Astrocyte of the spinal cord (primary cell): ENCODE measurements around the gene NCOA7.

Experiments
- DNase-seq: peaks from one replicate; pipeline ENCODE4 v3.0.0; 2011; ENCODE audit warnings: low read depth, low spot score
- H3K4me3 ChIP-seq: 2 replicates; pipeline ENCODE4 v1.5.1; 2011; ENCODE audit warnings: low read depth, mild to moderate bottlenecking, low read length, moderate library complexity
- CTCF ChIP-seq: IDR thresholded peaks from 2 replicates; pipeline ENCODE4 v1.5.1; 2012; ENCODE audit warnings: low read depth, mild to moderate bottlenecking, low read length, inconsistent platforms
- in situ Hi-C: cut with HindIII; loops from 2 replicates; pipeline ENCODE4 v1.10.0; 2017; ENCODE audit warnings: low sequenced_read_pairs

Gene NCOA7

GRCh38 chr6:125792172-125792571, 1.4 kb downstream of the NCOA7 start:
- no peak for TF ChIP-seq CTCF
- in situ Hi-C loops: no loop called here
- H3K4me3 ChIP-seq: no peak overlapping the region
- DNase-seq: no peak

- in situ Hi-C loops: no loop called here
- DNase-seq: peak; percentile 57
- TF ChIP-seq CTCF: no peak
- no peak overlapping the region for H3K4me3 ChIP-seq
These were observed 1.9 kb downstream of the NCOA7 start for GRCh38 chr6:125792680-125793079.

GRCh38 chr6:125793280-125793679, 2.5 kb downstream of the NCOA7 start:
- no peak for DNase-seq
- no peak overlapping the region for H3K4me3 ChIP-seq
- TF ChIP-seq CTCF: no peak
- in situ Hi-C loops: no loop called here

- DNase-seq: no peak
- no peak for TF ChIP-seq CTCF
- no peak overlapping the region for H3K4me3 ChIP-seq
- in situ Hi-C loops: no loop called here
These were observed 3.1 kb downstream of the NCOA7 start for GRCh38 chr6:125793863-125794262.

- no peak for TF ChIP-seq CTCF
- in situ Hi-C loops: no loop called here
- no peak overlapping the region for H3K4me3 ChIP-seq
- DNase-seq: no peak
These were observed 3.8 kb downstream of the NCOA7 start for GRCh38 chr6:125794342-125795137.

- DNase-seq: no peak
- no peak for TF ChIP-seq CTCF
- no peak overlapping the region for H3K4me3 ChIP-seq
- in situ Hi-C loops: no loop called here
These were observed 4.5 kb downstream of the NCOA7 start for GRCh38 chr6:125795301-125795700.
